Activated naive CD4-positive, alpha-beta T cell (primary cell): ENCODE data around the gene GREB1.

Experiments
- DNase-seq, 4 experiments: peaks; one replicate each; lab custom pipeline; 2025; lab: John Stamatoyannopoulos, UW

The GREB1 gene

GRCh38 chr2:11512431-11512830, 21.4 kb upstream of the GREB1 start:
- no peak for DNase-seq

GRCh38 chr2:11513319-11513718, 20.5 kb upstream of the GREB1 start:
- no peak for DNase-seq

- DNase-seq = no peak
These were observed 19.6 kb upstream of the GREB1 start for GRCh38 chr2:11514081-11514730.

GRCh38 chr2:11514904-11515303, 18.9 kb upstream of the GREB1 start:
- no peak for DNase-seq

GRCh38 chr2:11515490-11515981, 18.3 kb upstream of the GREB1 start:
- DNase-seq = no peak

- DNase-seq = no peak
These were observed 16.7 kb upstream of the GREB1 start for GRCh38 chr2:11516984-11517648.

GRCh38 chr2:11517906-11518305, 15.9 kb upstream of the GREB1 start:
- DNase-seq = no peak

GRCh38 chr2:11520092-11520693, 13.7 kb upstream of the GREB1 start:
- DNase-seq = no peak

GRCh38 chr2:11521775-11522174, 12.1 kb upstream of the GREB1 start:
- no peak for DNase-seq

- no peak for DNase-seq
These were observed 9.4 kb upstream of the GREB1 start for GRCh38 chr2:11524470-11524869.

GRCh38 chr2:11525762-11526161, 8.1 kb upstream of the GREB1 start:
- no peak for DNase-seq

- no peak for DNase-seq
These were observed 6.8 kb upstream of the GREB1 start for GRCh38 chr2:11527001-11527400.

GRCh38 chr2:11528228-11528627, 5.6 kb upstream of the GREB1 start:
- DNase-seq = no peak

GRCh38 chr2:11530864-11531465, 2.9 kb upstream of the GREB1 start:
- no peak for DNase-seq

GRCh38 chr2:11532416-11533055, 1.3 kb upstream of the GREB1 start:
- DNase-seq = no peak

- DNase-seq = no peak
These were observed 363 bp downstream of the GREB1 start for GRCh38 chr2:11534071-11534745.

- no peak for DNase-seq
These were observed 1.1 kb downstream of the GREB1 start for GRCh38 chr2:11534746-11535484.

GRCh38 chr2:11535899-11536344, 2.1 kb downstream of the GREB1 start:
- DNase-seq = no peak

GRCh38 chr2:11537951-11538350, 4.1 kb downstream of the GREB1 start:
- DNase-seq = no peak

- no peak for DNase-seq
These were observed 5.7 kb downstream of the GREB1 start for GRCh38 chr2:11539317-11540147.
